HG02973 (cell line): ENCODE data around the gene MYH6.

ENCODE experiments used
- ATAC-seq: cut with Tn5 transposase; IDR thresholded peaks from one replicate; pipeline ENCODE4 v1.9.1; 2021; ENCODE audit warnings: moderate library complexity; ENCODE audit not compliant: unreplicated experiment

MYH6 gene

DNA sequence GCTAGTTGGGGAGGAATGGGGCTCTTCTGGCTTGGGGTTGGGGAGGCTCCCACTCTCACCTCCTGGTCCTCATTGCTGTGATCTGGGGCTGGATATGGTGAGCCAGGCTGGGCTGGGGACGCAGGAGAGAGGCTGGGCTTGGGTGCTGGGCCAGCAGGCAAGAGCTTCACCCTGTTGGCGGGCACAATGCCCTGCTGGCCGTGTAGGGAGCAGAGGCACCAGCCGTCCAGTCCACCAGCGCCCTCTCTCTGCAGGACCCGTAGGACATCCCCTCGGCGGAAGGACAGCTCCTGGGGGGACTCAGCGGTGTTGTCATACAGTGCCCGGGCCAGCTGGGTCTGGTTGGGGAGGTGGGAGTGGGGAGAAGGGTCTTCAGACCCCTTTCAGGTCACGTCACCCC is 47.6 kb downstream of the MYH6 start:
- no peak for ATAC-seq

- no peak for ATAC-seq
These were observed 48.2 kb downstream of the MYH6 start for GRCh38 chr14:23359722-23360447.

DNA sequence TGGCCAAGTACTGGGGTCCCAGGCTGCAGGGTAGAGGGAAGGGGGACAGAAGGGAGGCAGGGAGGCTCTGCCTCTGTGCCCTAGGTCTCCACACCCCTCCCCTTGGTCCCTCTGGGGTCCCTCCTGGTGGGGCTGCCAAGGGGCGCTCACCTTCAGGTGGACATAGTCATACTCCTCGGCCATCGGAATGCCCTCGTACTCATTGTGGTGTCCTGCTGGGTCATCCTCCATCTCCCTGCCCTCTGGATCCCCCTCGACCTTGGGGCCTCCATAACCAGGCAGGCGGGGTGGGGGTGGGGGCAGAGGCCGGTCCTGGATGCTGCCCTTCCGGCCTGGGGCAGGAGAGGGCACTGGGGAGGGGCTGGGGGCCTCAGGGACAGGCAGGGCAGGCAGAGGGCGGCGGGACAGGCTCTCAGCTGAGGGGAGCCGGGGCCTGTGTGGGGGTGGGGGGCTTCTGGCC is 48.9 kb downstream of the MYH6 start:
- no peak for ATAC-seq

GRCh38 chr14:23358553-23359166 is 49.4 kb downstream of the MYH6 start:
- no peak for ATAC-seq

DNA sequence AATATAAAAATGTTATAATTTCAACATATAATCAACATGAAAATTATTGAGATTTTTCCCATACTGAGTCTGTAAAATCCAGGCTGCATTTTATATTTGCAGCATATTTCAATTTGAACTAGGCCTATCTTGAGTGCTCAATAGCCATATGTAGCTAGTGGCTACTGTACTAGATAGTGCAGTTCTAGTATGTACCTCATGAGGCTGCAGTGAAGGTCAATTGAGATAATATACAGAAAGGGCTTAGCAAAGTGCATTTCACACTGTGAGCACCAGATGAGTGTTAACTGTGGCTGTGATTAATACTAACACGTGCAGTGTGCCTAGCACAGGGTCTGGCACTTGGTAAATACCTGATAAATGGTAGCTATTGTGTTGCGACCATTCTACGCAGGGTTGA is 50.0 kb downstream of the MYH6 start:
- no peak for ATAC-seq

GRCh38 chr14:23357261-23357660 is 50.8 kb downstream of the MYH6 start:
- ATAC-seq, result no peak

DNA sequence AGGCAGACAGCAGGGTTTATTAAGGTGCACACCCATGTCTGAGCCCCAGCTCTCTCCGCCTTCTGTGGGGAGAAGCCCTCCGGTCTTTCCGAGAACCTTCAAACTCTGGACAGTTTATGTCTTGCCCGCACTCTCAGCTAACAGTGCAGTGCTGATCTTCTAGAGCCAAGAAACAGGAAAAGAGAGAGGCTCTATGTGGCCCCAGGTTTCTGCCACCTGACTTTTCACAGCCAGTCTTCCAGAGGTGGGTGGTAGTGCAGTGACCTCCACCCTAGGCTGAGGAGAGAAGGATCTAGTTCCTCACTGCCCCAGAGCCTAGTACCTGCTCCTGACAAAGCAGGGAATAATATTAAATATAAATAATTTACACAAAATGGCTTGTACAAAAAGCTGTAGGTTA is 51.4 kb downstream of the MYH6 start:
- no peak for ATAC-seq

- ATAC-seq, result no peak
These were observed 52.1 kb downstream of the MYH6 start for GRCh38 chr14:23355871-23356435.

DNA sequence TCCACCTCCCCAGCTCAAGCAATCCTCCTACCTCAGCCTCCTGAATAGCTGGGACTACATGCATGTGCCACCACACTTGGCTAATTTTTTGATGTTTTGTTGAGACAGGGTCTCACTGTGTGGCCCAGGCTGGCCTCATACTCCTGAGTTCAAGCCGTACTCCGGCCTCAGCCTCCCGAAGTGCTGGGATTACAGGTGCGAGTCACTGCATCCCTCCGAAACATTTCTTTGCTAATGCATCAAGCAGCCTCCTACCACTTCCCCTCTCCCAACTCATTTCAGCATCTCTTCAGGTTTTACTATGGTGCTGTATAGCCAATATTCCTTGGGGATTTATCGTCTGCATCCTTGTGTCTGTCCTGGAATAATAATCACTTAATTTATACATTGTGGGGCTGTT is 53.1 kb downstream of the MYH6 start:
- ATAC-seq, result no peak

- ATAC-seq, result no peak
These were observed 54.7 kb downstream of the MYH6 start for GRCh38 chr14:23353433-23353780.

- ATAC-seq, result no peak
These were observed 55.3 kb downstream of the MYH6 start, which contains the start of gene SLC22A17 for GRCh38 chr14:23352506-23353432. TSS of gene SLC22A17 (minus strand) at chr14:23352887.

DNA sequence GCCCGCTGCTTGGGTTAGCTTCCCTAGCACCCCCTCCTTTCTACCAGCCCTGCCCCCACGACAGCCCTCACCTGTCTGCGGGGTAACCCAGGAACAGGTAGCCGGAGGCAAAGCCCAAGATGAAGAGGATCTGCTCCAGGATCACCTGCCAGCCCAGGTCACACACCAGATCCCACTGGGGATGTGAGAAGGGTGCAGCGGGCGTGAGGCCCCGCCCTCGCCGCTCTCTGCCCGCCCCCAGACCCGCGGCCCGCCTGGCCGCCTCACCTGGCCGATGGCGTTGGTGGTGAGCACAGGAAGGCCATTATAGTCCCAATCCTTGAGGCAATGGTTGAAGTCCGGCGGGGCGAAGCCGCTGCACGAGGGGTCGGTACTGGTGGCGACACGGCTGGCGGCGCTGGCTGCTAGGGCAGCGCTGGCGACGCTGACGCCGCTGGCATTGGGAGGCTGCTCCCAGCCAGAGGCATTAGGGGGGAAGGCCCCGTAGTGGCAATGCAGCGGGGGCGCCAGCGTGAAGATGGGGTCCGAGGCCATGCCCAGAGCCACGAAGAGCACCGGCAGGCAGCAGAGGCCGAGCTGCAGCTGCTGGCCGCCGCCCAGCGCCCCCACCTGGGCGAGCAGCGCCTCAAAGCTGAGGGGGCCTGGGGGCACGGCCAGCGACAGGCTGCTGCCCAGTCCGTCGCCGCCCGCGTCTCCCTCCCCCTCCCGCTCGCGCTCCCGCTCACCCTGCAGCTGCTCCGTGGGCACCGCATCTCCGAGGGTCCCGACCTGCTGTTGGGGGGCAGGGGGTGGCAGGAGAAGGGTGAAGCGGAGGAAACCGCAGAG is 56.2 kb downstream of the MYH6 start:
- no peak for ATAC-seq

DNA sequence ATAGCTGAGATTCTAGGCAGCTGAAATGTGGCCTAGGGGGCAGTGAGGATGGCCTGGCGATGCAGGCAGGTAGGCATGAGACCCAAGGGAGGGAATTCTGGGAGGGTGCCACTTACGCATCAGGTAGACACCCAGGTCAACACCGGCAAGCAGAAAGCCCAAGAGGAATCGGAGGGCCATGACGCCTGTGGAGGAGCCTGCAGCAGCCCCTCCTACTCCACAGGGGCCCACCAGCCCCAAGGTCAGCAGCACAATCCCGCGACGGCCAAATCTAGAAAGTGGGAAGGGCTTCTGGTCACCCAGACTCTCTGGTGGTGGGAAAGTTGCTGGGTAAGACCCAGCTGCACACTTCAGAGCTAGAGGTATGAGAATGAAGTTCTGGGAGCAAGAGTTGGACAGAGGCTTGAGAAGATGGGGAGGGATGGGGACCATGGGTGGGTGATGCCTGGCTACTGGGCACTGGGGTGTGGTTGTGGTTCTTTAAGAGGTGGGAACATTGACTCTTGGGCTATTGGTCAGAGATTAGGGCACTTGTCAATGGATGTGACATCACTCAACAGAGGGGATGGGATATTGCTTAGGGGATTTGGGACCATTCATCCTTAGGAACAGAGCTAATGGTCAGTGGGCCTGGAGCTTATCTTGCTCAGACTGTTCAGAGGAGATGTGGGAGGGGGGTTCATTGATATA is 58.8 kb downstream of the MYH6 start:
- no peak for ATAC-seq

DNA sequence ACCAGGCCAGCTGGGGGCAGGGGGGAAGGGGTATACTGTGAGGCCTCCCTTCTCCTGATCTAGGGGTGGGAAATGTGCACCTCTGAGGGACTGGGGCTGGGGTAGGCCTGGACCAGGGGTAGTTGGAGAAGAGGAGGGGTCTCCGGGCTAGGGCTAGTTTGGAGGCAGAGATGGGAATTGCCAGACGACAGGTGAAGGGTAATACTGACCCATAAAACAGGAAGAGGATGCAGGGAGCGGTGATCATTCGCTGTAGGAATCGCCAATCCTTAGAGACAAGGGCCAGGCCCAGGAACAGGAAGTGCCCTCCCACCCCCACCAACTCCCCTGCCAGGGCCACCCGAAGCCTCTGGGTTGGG is 59.8 kb downstream of the MYH6 start:
- no peak for ATAC-seq

GRCh38 chr14:23347406-23348296 is 60.4 kb downstream of the MYH6 start:
- no peak for ATAC-seq

GRCh38 chr14:23346693-23347405 is 61.2 kb downstream of the MYH6 start:
- no peak for ATAC-seq

- no peak for ATAC-seq
These were observed 61.9 kb downstream of the MYH6 start for GRCh38 chr14:23345987-23346692.

DNA sequence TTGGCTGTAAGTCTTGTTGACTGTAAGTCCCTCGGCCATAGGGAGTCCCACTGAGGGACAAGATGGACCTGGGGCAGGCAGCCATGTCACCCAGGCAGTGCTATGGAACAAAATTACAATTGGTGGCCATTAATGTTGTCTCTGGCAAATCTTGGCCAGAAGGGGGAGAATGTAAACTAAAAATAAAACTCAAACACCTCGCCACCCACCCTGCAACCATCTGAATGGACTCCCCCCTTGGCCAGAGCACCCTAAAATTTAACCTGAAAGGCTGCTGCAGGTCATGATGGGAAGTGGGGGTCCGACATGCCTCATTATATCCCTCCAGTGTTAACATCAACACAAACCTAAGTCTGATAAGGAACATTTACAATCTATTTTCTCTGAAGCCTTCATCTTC is 63.6 kb downstream of the MYH6 start:
- ATAC-seq, result no peak
